Measurements from ENCODE around the gene CARD8.

- TF ChIP-seq POLR2AphosphoS5 (IDR thresholded peaks at IDR 0.05; ENCODE audit: low read length), result no peak
- TF ChIP-seq RAD21 (IDR thresholded peaks at IDR 0.05; ENCODE audit: insufficient read depth, low read depth, low read length), result no peak
- TF ChIP-seq YY1 (IDR thresholded peaks at IDR 0.05; ENCODE audit: low read depth, low read length), result no peak
- TF ChIP-seq POLR2A (IDR thresholded peaks at IDR 0.05; ENCODE audit: low read depth, low read length), result no peak
- no peak for TF ChIP-seq IRF3 (IDR thresholded peaks at IDR 0.05)
- no peak for TF ChIP-seq CTCF (IDR thresholded peaks at IDR 0.05 in 2 of 3, conservative IDR thresholded peaks at IDR 0.05 in 1 of 3; ENCODE audit: control insufficient read depth in 2 of 3, extremely low read depth in 1 of 3, insufficient read depth in 1 of 3, low read depth in 3 of 3, low read length in 3 of 3)
- TF ChIP-seq MYC (IDR thresholded peaks at IDR 0.05; ENCODE audit: insufficient read depth, insufficient read length, insufficient replicate concordance, low read length, severe bottlenecking), result no peak
- TF ChIP-seq DPF2 (IDR thresholded peaks at IDR 0.05), result no peak
- TF ChIP-seq SMC3 (IDR thresholded peaks at IDR 0.05; ENCODE audit: borderline replicate concordance, low read length), result no peak
- no peak for TF ChIP-seq BCLAF1 (IDR thresholded peaks at IDR 0.05)
- no peak for TF ChIP-seq NBN (IDR thresholded peaks at IDR 0.05)
Observed at GRCh38 chr19:48176226-48176625, 79.5 kb downstream of the CARD8 start.

Data from GM12878 (cell line).